ENCODE measurements around the gene POLE. TPM values are rescaled to one million over a fixed set of nuclear protein-coding genes. Genes with fewer than 3 reads are reported as not detected.

The POLE gene
- total RNA-seq, 1 experiment from 2014 or later, result 200 TPM

DNA sequence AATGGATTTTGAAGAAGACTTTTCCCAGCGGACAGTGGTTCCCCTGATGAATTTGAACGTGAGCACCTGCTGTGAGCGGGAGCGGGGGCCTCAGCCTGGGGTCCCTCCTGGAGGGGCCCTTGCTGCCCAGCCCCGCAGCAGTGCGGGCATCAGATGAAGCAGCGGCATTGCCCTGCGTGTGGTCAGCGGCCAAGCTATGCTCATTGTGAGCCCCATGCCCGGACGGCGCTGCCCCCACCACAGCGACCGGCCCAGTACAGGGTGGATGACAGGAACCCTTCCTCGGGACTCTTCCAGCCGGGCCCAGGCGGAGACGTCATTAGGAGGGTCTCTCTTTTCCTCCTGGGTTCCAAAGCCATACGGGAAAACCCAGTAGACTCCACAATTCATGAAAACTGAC is 80.2 kb downstream of the POLE start:
- CTCF ChIA-PET, result no interaction called here
- Mint-ChIP-seq H3K27ac (ENCODE audit: unreplicated experiment) (no peak overlapping the region), H3K4me1 (ENCODE audit: low read depth, unreplicated experiment) (peaks cover 13% of the 10 kb centered on the region), H3K9me3 (ENCODE audit: low read depth, unreplicated experiment) (no peaks in the 10 kb centered on the region), H3K36me3 (ENCODE audit: insufficient read depth, unreplicated experiment) (no peaks in the 10 kb centered on the region), H3K4me3 (ENCODE audit: low read depth, unreplicated experiment) (no peak overlapping the region), H3K27me3 (ENCODE audit: unreplicated experiment) (peaks cover 93% of the 10 kb centered on the region)
- DNase-seq, result no peak
- TF ChIP-seq, protein P1, sequence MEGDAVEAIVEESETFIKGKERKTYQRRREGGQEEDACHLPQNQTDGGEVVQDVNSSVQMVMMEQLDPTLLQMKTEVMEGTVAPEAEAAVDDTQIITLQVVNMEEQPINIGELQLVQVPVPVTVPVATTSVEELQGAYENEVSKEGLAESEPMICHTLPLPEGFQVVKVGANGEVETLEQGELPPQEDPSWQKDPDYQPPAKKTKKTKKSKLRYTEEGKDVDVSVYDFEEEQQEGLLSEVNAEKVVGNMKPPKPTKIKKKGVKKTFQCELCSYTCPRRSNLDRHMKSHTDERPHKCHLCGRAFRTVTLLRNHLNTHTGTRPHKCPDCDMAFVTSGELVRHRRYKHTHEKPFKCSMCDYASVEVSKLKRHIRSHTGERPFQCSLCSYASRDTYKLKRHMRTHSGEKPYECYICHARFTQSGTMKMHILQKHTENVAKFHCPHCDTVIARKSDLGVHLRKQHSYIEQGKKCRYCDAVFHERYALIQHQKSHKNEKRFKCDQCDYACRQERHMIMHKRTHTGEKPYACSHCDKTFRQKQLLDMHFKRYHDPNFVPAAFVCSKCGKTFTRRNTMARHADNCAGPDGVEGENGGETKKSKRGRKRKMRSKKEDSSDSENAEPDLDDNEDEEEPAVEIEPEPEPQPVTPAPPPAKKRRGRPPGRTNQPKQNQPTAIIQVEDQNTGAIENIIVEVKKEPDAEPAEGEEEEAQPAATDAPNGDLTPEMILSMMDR (IDR thresholded peaks at IDR 0.05; ENCODE audit: unreplicated experiment), result no peak
- intact Hi-C loops (cut with micrococcal nuclease; ENCODE audit: unreplicated experiment), result no loop called here
- no TSS peak for BruUV-seq (replicated peaks)

DNA sequence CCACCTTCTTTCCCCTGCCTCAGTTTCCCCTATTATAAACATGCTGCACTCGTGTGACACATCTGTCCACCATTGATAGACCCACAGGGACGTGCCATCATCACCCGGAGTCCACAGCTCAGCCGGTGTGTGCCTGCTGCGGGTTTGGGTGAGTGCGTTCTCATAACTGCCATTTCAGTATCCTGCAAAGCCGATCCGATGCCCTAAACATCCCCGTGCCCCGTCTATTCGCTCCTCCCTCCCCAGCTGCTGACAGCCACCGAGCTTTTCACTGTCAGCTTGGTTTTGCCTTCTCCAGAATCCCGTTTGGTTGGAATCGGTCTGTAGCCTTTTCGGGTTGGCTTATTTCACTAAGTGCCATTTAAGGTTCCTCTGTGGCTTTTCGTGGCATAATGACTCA is 80.7 kb downstream of the POLE start:
- no peaks in the 10 kb centered on the region for H3K9me3 Mint-ChIP-seq (ENCODE audit: low read depth, unreplicated experiment)
- peaks cover 93% of the 10 kb centered on the region for H3K27me3 Mint-ChIP-seq (ENCODE audit: unreplicated experiment)
- BruUV-seq (replicated peaks), result no TSS peak
- H3K36me3 Mint-ChIP-seq (ENCODE audit: insufficient read depth, unreplicated experiment), result no peaks in the 10 kb centered on the region
- no peak for DNase-seq
- no peak overlapping the region for H3K27ac Mint-ChIP-seq (ENCODE audit: unreplicated experiment)
- H3K4me1 Mint-ChIP-seq (ENCODE audit: low read depth, unreplicated experiment), result peaks cover 13% of the 10 kb centered on the region
- intact Hi-C loops (cut with micrococcal nuclease; ENCODE audit: unreplicated experiment), result no loop called here
- CTCF ChIA-PET, result no interaction called here
- TF ChIP-seq, protein P1 (IDR thresholded peaks at IDR 0.05; ENCODE audit: unreplicated experiment), result no peak
- H3K4me3 Mint-ChIP-seq (ENCODE audit: low read depth, unreplicated experiment), result no peak overlapping the region

DNA sequence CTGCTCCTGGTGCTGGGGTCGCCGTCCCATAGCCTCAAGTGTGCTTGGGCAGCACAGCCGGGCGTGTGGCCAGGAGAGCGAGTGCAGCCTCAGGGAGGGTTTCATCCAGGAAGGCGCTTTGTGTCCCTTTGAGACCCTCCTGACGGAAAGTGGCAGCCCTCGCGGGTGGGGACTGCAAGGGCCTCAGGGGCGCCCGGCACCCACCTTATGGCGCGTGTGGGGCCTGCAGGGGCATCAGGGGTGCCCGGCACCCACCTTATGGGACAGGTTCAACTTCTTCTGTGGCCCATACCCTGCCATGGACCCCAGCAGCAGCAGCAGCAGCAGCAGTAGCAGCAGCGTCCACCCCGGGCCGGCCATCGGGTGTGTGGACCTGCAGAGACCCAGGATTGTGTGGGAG is 81.2 kb downstream of the POLE start:
- Mint-ChIP-seq H3K4me1 (ENCODE audit: low read depth, unreplicated experiment) (peaks cover 13% of the 10 kb centered on the region), H3K9me3 (ENCODE audit: low read depth, unreplicated experiment) (no peaks in the 10 kb centered on the region), H3K36me3 (ENCODE audit: insufficient read depth, unreplicated experiment) (no peaks in the 10 kb centered on the region), H3K27ac (ENCODE audit: unreplicated experiment) (no peak overlapping the region), H3K27me3 (ENCODE audit: unreplicated experiment) (peaks cover 93% of the 10 kb centered on the region), H3K4me3 (ENCODE audit: low read depth, unreplicated experiment) (no peak overlapping the region)
- no peak for DNase-seq
- intact Hi-C loops (cut with micrococcal nuclease; ENCODE audit: unreplicated experiment), result no loop called here
- CTCF ChIA-PET, result no interaction called here
- no TSS peak for BruUV-seq (replicated peaks)
- TF ChIP-seq, protein P1 (IDR thresholded peaks at IDR 0.05; ENCODE audit: unreplicated experiment), result no peak

DNA sequence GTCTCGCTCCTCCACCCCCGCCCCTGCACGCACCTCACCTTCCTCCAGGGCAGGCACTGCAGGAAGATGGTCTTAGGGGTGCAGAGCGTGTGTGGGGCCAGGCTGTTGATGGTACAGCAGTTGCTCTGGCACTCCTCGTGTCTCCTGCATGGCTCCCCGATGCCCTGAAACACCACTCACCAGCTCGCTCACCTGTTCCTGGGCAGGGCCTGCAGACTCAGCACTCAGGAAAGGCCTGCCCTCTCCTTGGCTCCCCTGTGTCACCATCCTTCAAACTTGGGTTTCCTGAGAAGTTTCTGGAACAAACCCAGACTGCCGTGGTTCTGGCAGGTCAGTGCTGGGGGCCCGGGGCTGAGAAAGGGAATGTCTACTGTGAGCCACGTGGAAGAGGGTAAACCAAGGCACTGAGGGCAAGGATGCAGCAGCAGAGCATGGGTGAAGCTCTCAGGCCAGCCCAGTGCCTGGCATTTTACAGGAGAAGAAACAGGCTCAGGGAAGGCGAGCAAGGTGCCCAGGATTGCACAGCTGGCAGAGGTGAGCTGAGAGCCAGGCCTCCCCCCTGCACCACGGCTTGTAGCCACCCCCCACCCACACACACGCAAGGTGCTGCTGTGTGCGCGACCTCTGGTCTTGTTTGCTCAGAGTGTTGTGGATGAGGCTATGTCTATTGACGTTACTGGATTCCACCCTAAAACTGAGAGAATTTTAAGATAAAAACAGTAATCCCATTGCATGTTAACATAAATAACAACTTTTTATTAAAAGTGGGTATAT is 82.3 kb downstream of the POLE start:
- Mint-ChIP-seq H3K27ac (ENCODE audit: unreplicated experiment) (no peak overlapping the region), H3K36me3 (ENCODE audit: insufficient read depth, unreplicated experiment) (no peaks in the 10 kb centered on the region), H3K27me3 (ENCODE audit: unreplicated experiment) (peaks cover 93% of the 10 kb centered on the region), H3K4me3 (ENCODE audit: low read depth, unreplicated experiment) (no peak overlapping the region), H3K9me3 (ENCODE audit: low read depth, unreplicated experiment) (no peaks in the 10 kb centered on the region), H3K4me1 (ENCODE audit: low read depth, unreplicated experiment) (peaks cover 21% of the 10 kb centered on the region)
- intact Hi-C loops (cut with micrococcal nuclease; ENCODE audit: unreplicated experiment), result no loop called here
- CTCF ChIA-PET, result no interaction called here
- DNase-seq, result no peak
- TF ChIP-seq, protein P1 (IDR thresholded peaks at IDR 0.05; ENCODE audit: unreplicated experiment), result no peak
- no TSS peak for BruUV-seq (replicated peaks)

All from Calu3 (cell line).